Esophagus muscularis mucosa (tissue), 2 donors: ENCODE results near the gene AUTS2.

Source experiments
- EP300 ChIP-seq: sonication (generic); formaldehyde crosslinking; IDR thresholded peaks from one replicate; pipeline ENCODE4 v1.6.1; 2017; ENCODE audit warnings: antibody characterized with exemption
- POLR2A ChIP-seq: fragments of 450-650 bp; IDR thresholded peaks from one replicate; pipeline ENCODE4 v1.6.1; 2017; ENCODE audit warnings: antibody characterized with exemption, moderate library complexity, mild to moderate bottlenecking, low read depth

DNA sequence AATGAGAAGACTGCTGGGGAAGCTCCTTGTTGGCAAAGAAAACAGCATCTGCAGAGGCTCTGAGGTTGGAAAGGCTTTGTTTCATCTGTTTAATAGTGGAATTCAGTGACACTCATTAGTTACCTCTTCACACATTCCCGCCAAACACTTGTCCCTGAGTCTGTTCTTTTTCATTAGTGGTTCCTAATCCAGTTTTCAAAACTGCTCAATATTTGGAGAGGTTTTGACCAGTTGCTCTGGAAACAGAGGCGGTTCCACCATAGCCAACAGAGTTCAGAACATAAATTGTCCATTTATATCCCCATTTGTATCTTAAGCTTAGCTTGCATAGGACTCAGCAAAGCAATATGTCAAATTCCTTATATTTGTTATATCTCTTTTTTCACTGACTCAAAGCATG lies 754.6 kb downstream of the AUTS2 start:
- TF ChIP-seq EP300 (no peak), POLR2A (no peak)
